Lung (tissue), 12 donors: Measurements from ENCODE around the gene LIN9. TPM values are rescaled to one million over a fixed set of nuclear protein-coding genes. Genes with fewer than 3 reads are reported as not detected.

ENCODE experiments used
- ATAC-seq: fragments of 200-7000 bp; cut with Tn5 transposase; one replicate; pipeline ENCODE4 v1.9.1; 2020; ENCODE audit warnings: moderate number of reproducible peaks; ENCODE audit not compliant: insufficient read depth, low FRiP score
- DNase-seq, 3 donors: peaks; one replicate each; pipeline ENCODE4 v3.0.0-alpha.2; 2013 to 2017
- H3K27ac ChIP-seq, 2 donors: one replicate each; pipeline ENCODE4 v1.5.1; 2013; ENCODE audit warnings: mild to moderate bottlenecking in 2 of 2, moderate library complexity in 2 of 2, control low read depth in 1 of 2, inconsistent platforms in 1 of 2, low read depth in 1 of 2, low read length in 1 of 2
- H3K27me3 ChIP-seq, 3 donors: one replicate each; pipeline ENCODE4 v1.5.1; 2013; ENCODE audit warnings: low read length in 2 of 3; ENCODE audit not compliant: control insufficient read depth in 3 of 3, insufficient read depth in 3 of 3
- H3K36me3 ChIP-seq, 4 donors: one replicate each; pipeline ENCODE4 v1.5.1; 2013; ENCODE audit warnings: low read length in 4 of 4, mild to moderate bottlenecking in 1 of 4, moderate library complexity in 1 of 4; ENCODE audit not compliant: control insufficient read depth in 4 of 4, insufficient read depth in 4 of 4
- H3K4me1 ChIP-seq, 5 donors: one replicate each; pipeline ENCODE4 v1.5.1; 2013; ENCODE audit warnings: low read length in 5 of 5, mild to moderate bottlenecking in 2 of 5, moderate library complexity in 1 of 5; ENCODE audit not compliant: control insufficient read depth in 5 of 5, insufficient read depth in 5 of 5
- H3K4me3 ChIP-seq: one replicate; pipeline ENCODE4 v1.5.1; 2013; ENCODE audit warnings: mild to moderate bottlenecking, control low read depth, moderate library complexity
- H3K9ac ChIP-seq, 2 donors: one replicate each; pipeline ENCODE4 v1.5.1; 2013; ENCODE audit warnings: low read length in 2 of 2, control low read depth in 1 of 2; ENCODE audit not compliant: insufficient read depth in 1 of 2
- H3K9me3 ChIP-seq, 4 donors: one replicate each; pipeline ENCODE4 v1.5.1; 2013; ENCODE audit warnings: low read length in 3 of 4, mild to moderate bottlenecking in 1 of 4, moderate library complexity in 1 of 4; ENCODE audit not compliant: control insufficient read depth in 4 of 4, insufficient read depth in 3 of 4
- WGBS, 2 donors: extraction: QIAGEN DNeasy Blood & Tissue Kit; methylation state at CpG; one replicate each; pipeline ENCODE4 v1.1.7; 2013; 5-methylcytosine and 5-hydroxymethylcytosine counted together
- polyA plus RNA-seq, 2 donors: library from polyadenylated mRNA; stranded (reverse); fragments of 200-250 nt; gene quantifications; one replicate each; pipeline ENCODE4 v1.2.1, GENCODE V29; 2013
- total RNA-seq, 2 donors: library from RNA; depleted of rRNA in 1 of 2; stranded (reverse); fragments of >200 nt in 1 of 2; gene quantifications; one replicate each; pipeline ENCODE4 v1.2.1, GENCODE V29; 2014 to 2021
- TF ChIP-seq, protein P1 (sequence below): IDR thresholded peaks from 2 replicates; pipeline ENCODE4 v1.5.1; 2012; ENCODE audit warnings: mild to moderate bottlenecking; ENCODE audit errors: control extremely low read depth, extremely low read depth
- donor health status: control.
- donor health status: control.
- donor health status: Bipolar disorder and iron deficiency.
- donor health status: healthy.
- donor health status: DM: yes; HTN: yes; CAD: no.

Gene LIN9
- total and polyA plus RNA-seq, 4 donors, result 1.4 to 9.7 (median 2.4) TPM

DNA sequence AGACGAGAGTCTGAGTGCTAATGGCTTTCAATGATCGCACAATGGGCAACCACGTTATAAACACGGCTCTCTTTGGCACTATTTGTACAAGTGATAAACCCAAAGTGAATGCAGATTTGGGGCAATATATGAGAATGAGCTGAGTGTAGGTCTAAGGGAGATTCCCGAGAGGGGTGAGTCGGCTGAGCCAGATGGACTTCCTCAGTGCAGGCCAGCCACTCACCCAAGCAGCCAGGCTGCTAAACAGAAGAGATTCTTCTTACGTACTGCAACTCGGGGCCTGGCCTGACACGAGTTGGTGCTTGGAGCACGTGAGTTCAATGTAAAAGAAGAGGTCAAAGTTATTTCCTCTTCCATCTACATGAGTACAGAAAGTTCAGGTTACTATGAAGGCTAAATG is 91.7 kb downstream of the LIN9 start:
- Histone ChIP-seq H3K27ac (no peak overlapping the region), H3K27me3 (no peaks in the 10 kb centered on the region), H3K9me3 (no peaks in the 10 kb centered on the region), H3K9ac (no peak overlapping the region), H3K4me1 (peaks cover 0 to 4% (median 0%) of the 10 kb centered on the region in 5 donors), H3K36me3 (no peaks in the 10 kb centered on the region), H3K4me3 (no peak overlapping the region)
- DNase-seq (no peak), ATAC-seq (no peak)
- TF ChIP-seq, protein P1, sequence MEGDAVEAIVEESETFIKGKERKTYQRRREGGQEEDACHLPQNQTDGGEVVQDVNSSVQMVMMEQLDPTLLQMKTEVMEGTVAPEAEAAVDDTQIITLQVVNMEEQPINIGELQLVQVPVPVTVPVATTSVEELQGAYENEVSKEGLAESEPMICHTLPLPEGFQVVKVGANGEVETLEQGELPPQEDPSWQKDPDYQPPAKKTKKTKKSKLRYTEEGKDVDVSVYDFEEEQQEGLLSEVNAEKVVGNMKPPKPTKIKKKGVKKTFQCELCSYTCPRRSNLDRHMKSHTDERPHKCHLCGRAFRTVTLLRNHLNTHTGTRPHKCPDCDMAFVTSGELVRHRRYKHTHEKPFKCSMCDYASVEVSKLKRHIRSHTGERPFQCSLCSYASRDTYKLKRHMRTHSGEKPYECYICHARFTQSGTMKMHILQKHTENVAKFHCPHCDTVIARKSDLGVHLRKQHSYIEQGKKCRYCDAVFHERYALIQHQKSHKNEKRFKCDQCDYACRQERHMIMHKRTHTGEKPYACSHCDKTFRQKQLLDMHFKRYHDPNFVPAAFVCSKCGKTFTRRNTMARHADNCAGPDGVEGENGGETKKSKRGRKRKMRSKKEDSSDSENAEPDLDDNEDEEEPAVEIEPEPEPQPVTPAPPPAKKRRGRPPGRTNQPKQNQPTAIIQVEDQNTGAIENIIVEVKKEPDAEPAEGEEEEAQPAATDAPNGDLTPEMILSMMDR, result no peak
- WGBS, 2 donors, result 80 to 86% methylated on average over 10 of the region's 10 CpGs

DNA sequence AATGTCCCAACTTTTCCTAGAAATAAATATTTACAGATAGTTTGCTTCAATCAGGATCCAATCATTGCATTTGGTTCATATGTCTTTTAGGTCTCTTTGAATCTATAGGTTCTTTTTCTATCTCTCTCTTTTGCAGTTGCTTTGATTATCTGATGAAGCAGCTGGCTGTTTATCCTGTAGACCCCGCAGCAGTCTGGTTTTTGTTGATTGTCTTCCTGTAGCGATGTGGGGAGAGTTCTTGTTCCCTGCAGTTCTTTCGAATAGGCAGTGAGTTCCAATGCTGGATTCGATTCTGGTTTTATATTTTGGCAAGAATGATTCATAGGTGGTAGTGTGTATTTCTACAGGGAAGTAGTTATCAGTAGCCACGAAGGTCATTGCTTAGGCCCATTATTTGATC is 92.9 kb downstream of the LIN9 start:
- no peak for DNase-seq
- H3K9me3 ChIP-seq, result no peaks in the 10 kb centered on the region
- WGBS, 2 donors, result 66 to 68% methylated on average over 5 of the region's 5 CpGs

DNA sequence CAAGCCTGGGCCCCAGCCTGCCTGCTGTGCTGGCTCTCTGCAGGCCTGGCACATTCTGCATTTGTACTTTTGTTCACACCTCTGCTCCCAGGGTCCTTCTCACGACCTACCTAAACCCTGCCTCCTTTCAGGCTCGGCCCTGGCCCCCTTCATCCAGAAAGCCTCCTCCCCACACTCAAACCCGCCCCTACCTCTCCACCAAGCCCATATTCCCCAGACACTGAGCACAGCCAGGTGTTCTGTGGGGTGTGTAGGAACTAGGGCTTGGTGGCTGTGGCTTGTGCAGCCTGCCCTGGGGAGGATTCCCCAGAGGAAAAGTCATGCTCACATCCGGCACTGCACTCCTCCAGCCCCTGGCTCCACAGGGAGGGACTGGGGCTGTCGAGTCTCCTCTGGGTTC is 93.7 kb downstream of the LIN9 start:
- Histone ChIP-seq H3K9me3 (no peaks in the 10 kb centered on the region), H3K4me3 (no peak overlapping the region), H3K9ac (no peak overlapping the region), H3K27me3 (no peaks in the 10 kb centered on the region), H3K27ac (no peak overlapping the region), H3K4me1 (no peaks in the 10 kb centered on the region), H3K36me3 (no peaks in the 10 kb centered on the region)
- 72 to 91% methylated on average over 5 of the region's 5 CpGs for WGBS, 2 donors
- TF ChIP-seq, protein P1, result no peak
- DNase-seq, result no peak
- ATAC-seq, result no peak

More for the DNA sequence above, 92.9 kb downstream of the LIN9 start:
- Histone ChIP-seq H3K27me3 (no peaks in the 10 kb centered on the region), H3K27ac (no peak overlapping the region), H3K4me1 (peaks cover 0 to 4% (median 0%) of the 10 kb centered on the region in 5 donors), H3K9ac (no peak overlapping the region), H3K4me3 (no peak overlapping the region), H3K36me3 (no peaks in the 10 kb centered on the region)
- ATAC-seq, result no peak
- TF ChIP-seq, protein P1, result no peak

DNA sequence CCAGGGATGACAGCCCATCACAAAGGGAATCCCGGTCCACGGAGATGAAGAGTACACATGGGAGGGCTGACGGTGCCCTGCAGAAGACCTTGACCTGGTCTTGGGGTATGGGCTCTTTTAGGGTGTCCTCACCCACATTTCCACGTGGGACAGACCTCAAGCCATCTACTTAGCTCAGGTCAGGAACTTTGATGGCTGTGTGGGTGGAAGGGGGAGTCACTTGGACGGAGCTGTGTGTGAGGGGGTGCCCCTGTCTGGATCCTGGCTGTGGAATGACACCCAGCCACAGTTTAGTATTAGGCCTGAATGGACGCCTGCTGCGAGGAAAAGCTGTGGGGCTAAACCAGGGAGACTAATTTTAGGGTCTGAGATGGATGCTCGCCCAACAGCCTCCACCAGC is 96.4 kb downstream of the LIN9 start:
- no peak for ATAC-seq
- Histone ChIP-seq H3K4me1 (no peaks in the 10 kb centered on the region), H3K9me3 (no peaks in the 10 kb centered on the region), H3K4me3 (no peak overlapping the region), H3K9ac (no peak overlapping the region), H3K27ac (no peak overlapping the region), H3K27me3 (no peaks in the 10 kb centered on the region), H3K36me3 (no peaks in the 10 kb centered on the region)
- DNase-seq, result no peak
- TF ChIP-seq, protein P1, result no peak
- WGBS, 2 donors, result 89 to 93% methylated on average over 8 of the region's 8 CpGs
